ENCODE data around the gene PCCA. TPM values are rescaled to one million over a fixed set of nuclear protein-coding genes. Genes with fewer than 3 reads are reported as not detected.

Gene PCCA
- total and polyA plus RNA-seq, 2 of the 13 experiments (the other 11 are each of a cell fraction or from before 2014, with no cell fraction given), result 15.0 to 32.2 TPM

DNA sequence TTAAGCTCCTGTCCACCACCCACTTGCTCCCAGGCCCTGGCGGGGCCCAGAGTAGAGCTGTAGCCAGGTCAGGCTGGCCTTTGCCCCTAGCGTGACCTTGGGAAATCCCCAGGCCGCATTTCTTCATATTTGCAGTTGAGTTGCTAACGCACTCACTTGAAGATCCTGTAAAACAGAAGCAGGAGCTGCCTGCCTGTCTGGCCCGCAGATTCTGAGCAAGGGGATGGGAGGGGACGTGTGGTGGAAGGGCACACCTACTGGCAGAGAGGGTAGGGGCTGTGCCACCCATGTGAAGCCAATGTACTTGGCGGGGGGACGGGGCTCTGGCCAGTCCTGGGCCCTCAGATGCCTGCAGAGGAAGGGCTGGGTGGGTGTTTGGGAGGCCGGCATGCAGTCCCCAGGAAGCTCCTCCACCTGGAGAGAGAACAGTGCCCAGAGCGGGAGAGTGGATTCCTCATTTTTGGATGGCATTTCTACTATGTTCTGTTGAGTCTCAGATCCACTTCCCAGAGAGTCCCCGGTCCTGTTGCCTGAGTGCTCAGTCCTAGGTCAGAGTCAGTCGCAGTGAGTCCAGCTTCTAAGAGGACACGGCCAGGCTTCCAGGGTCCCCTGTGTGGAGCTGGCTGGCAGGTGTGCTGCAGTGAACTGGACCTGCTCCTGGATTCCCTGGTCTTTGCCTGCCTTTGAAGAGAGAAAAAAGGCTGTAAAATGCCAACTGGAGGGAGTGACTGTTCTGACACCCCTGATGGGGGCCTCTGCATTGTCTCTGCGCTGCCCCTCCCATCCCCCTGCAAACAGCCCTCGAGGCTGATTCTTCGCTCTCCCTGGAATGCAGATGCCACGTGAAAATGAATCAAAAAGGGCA is 436.8 kb downstream of the PCCA start (continued):
- TF ChIP-seq ZFP90 (CRISPR knock-in tag; IDR thresholded peaks at IDR 0.05; ENCODE audit: borderline replicate concordance), result no peak
- TF ChIP-seq KDM3A (CRISPR knock-in tag; IDR thresholded peaks at IDR 0.05; ENCODE audit: low read depth), result no peak
- TF ChIP-seq ISX (CRISPR knock-in tag; conservative IDR thresholded peaks at IDR 0.05), result no peak
- peak; percentile 53; the same call in 1 of the 2 replicates for TF ChIP-seq BCL6 (CRISPR knock-in tag; IDR thresholded peaks at IDR 0.05)
- no peak for TF ChIP-seq ZNF264 (CRISPR knock-in tag; IDR thresholded peaks at IDR 0.05)
- TF ChIP-seq SRSF4 (IDR thresholded peaks at IDR 0.05; ENCODE audit: low read depth, low read length, poor library complexity, severe bottlenecking), result no peak
- TF ChIP-seq ELK4 (CRISPR knock-in tag; IDR thresholded peaks at IDR 0.05; ENCODE audit: borderline replicate concordance), result no peak
- TF ChIP-seq SMARCC2 (IDR thresholded peaks at IDR 0.05), result no peak
- 0 out of 2 replicates have a peak, but pooled peaks have one; percentile 34 for TF ChIP-seq RFXAP (CRISPR knock-in tag; IDR thresholded peaks at IDR 0.05; ENCODE audit: borderline replicate concordance)
- no peak; the same call in 1 of the 2 replicates for TF ChIP-seq HDAC1 (CRISPR knock-in tag; IDR thresholded peaks at IDR 0.05)
- TF ChIP-seq, protein P1, sequence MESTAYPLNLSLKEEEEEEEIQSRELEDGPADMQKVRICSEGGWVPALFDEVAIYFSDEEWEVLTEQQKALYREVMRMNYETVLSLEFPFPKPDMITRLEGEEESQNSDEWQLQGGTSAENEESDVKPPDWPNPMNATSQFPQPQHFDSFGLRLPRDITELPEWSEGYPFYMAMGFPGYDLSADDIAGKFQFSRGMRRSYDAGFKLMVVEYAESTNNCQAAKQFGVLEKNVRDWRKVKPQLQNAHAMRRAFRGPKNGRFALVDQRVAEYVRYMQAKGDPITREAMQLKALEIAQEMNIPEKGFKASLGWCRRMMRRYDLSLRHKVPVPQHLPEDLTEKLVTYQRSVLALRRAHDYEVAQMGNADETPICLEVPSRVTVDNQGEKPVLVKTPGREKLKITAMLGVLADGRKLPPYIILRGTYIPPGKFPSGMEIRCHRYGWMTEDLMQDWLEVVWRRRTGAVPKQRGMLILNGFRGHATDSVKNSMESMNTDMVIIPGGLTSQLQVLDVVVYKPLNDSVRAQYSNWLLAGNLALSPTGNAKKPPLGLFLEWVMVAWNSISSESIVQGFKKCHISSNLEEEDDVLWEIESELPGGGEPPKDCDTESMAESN (CRISPR knock-in tag; conservative IDR thresholded peaks at IDR 0.05), result no peak
- TF ChIP-seq, protein P2, sequence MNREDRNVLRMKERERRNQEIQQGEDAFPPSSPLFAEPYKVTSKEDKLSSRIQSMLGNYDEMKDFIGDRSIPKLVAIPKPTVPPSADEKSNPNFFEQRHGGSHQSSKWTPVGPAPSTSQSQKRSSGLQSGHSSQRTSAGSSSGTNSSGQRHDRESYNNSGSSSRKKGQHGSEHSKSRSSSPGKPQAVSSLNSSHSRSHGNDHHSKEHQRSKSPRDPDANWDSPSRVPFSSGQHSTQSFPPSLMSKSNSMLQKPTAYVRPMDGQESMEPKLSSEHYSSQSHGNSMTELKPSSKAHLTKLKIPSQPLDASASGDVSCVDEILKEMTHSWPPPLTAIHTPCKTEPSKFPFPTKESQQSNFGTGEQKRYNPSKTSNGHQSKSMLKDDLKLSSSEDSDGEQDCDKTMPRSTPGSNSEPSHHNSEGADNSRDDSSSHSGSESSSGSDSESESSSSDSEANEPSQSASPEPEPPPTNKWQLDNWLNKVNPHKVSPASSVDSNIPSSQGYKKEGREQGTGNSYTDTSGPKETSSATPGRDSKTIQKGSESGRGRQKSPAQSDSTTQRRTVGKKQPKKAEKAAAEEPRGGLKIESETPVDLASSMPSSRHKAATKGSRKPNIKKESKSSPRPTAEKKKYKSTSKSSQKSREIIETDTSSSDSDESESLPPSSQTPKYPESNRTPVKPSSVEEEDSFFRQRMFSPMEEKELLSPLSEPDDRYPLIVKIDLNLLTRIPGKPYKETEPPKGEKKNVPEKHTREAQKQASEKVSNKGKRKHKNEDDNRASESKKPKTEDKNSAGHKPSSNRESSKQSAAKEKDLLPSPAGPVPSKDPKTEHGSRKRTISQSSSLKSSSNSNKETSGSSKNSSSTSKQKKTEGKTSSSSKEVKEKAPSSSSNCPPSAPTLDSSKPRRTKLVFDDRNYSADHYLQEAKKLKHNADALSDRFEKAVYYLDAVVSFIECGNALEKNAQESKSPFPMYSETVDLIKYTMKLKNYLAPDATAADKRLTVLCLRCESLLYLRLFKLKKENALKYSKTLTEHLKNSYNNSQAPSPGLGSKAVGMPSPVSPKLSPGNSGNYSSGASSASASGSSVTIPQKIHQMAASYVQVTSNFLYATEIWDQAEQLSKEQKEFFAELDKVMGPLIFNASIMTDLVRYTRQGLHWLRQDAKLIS (CRISPR knock-in tag; IDR thresholded peaks at IDR 0.05), result no peak
- TF ChIP-seq, protein P3, sequence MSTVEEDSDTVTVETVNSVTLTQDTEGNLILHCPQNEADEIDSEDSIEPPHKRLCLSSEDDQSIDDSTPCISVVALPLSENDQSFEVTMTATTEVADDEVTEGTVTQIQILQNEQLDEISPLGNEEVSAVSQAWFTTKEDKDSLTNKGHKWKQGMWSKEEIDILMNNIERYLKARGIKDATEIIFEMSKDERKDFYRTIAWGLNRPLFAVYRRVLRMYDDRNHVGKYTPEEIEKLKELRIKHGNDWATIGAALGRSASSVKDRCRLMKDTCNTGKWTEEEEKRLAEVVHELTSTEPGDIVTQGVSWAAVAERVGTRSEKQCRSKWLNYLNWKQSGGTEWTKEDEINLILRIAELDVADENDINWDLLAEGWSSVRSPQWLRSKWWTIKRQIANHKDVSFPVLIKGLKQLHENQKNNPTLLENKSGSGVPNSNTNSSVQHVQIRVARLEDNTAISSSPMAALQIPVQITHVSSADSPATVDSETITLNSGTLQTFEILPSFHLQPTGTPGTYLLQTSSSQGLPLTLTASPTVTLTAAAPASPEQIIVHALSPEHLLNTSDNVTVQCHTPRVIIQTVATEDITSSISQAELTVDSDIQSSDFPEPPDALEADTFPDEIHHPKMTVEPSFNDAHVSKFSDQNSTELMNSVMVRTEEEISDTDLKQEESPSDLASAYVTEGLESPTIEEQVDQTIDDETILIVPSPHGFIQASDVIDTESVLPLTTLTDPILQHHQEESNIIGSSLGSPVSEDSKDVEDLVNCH (CRISPR knock-in tag; IDR thresholded peaks at IDR 0.05), result no peak
- TF ChIP-seq PAX8 (CRISPR knock-in tag; IDR thresholded peaks at IDR 0.05; ENCODE audit: borderline replicate concordance), result no peak
- TF ChIP-seq TP53 (CRISPR knock-in tag; conservative IDR thresholded peaks at IDR 0.05), result no peak
- no peak for TF ChIP-seq CSRNP1 (CRISPR knock-in tag; IDR thresholded peaks at IDR 0.05)
- no peak for TF ChIP-seq NPAS2 (CRISPR knock-in tag; IDR thresholded peaks at IDR 0.05; ENCODE audit: borderline replicate concordance)
